GM18507 (cell line): ENCODE measurements around the gene ADGRG1.

Experiments used
- DNase-seq: peaks from one replicate; pipeline ENCODE4 v3.0.0; 2011; ENCODE audit warnings: low read depth; ENCODE audit not compliant: insufficient read length; ENCODE audit errors: extremely low spot score
- FAIRE-seq: peaks from 2 replicates; lab custom pipeline; 2011; peaks lifted over from hg19 to GRCh38; lab: Jason Lieb, UNC

The ADGRG1 gene

GRCh38 chr16:57645169-57645568 lies 16.7 kb downstream of the ADGRG1 start:
- DNase-seq (no peak), FAIRE-seq (no peak)

GRCh38 chr16:57645691-57646387 lies 17.4 kb downstream of the ADGRG1 start:
- DNase-seq (no peak), FAIRE-seq (no peak)

GRCh38 chr16:57646388-57647039 lies 18.1 kb downstream of the ADGRG1 start:
- DNase-seq (no peak), FAIRE-seq (no peak)

GRCh38 chr16:57647136-57647875 lies 18.9 kb downstream of the ADGRG1 start:
- FAIRE-seq = peak; percentile 29

GRCh38 chr16:57648125-57648524 lies 19.7 kb downstream of the ADGRG1 start:
- FAIRE-seq (peak; percentile 86), DNase-seq (no peak)

More at GRCh38 chr16:57647136-57647875, 18.9 kb downstream of the ADGRG1 start:
- no peak for DNase-seq

GRCh38 chr16:57648581-57649442 lies 20.4 kb downstream of the ADGRG1 start:
- peak; percentile 89 for FAIRE-seq
- peak; percentile 85 for DNase-seq

GRCh38 chr16:57649443-57649751 lies 21.0 kb downstream of the ADGRG1 start:
- FAIRE-seq = no peak
- no peak for DNase-seq

GRCh38 chr16:57649846-57650245 lies 21.4 kb downstream of the ADGRG1 start:
- DNase-seq = no peak
- no peak for FAIRE-seq

GRCh38 chr16:57651344-57652333 lies 23.2 kb downstream of the ADGRG1 start:
- no peak for FAIRE-seq

GRCh38 chr16:57652695-57653471 lies 24.5 kb downstream of the ADGRG1 start:
- DNase-seq (no peak), FAIRE-seq (no peak)

More at GRCh38 chr16:57651344-57652333, 23.2 kb downstream of the ADGRG1 start:
- no peak for DNase-seq

GRCh38 chr16:57653936-57654335 lies 25.5 kb downstream of the ADGRG1 start:
- no peak for DNase-seq
- FAIRE-seq = no peak

GRCh38 chr16:57656342-57656955 lies 28.0 kb downstream of the ADGRG1 start:
- no peak for FAIRE-seq
- DNase-seq = no peak

- FAIRE-seq (no peak), DNase-seq (no peak)
These were observed 28.8 kb downstream of the ADGRG1 start for GRCh38 chr16:57657228-57657627.

GRCh38 chr16:57658130-57658877 lies 29.9 kb downstream of the ADGRG1 start:
- DNase-seq (no peak), FAIRE-seq (no peak)

GRCh38 chr16:57658878-57659674 lies 30.6 kb downstream of the ADGRG1 start:
- no peak for FAIRE-seq
- DNase-seq = no peak
